ENCODE data around the gene JAML.
A peak's percentile ranks its signal among the peaks of the same experiment; 100 is the strongest.

Gene JAML

GRCh38 chr11:118215262-118215661 lies 9.5 kb downstream of the JAML start:
- peak; percentile 67 for DNase-seq

- DNase-seq, result no peak
These were observed 10.4 kb downstream of the JAML start for GRCh38 chr11:118214210-118214914.

- no peak for DNase-seq
These were observed 11.0 kb downstream of the JAML start for GRCh38 chr11:118213781-118214180.

- no peak for DNase-seq
These were observed 11.6 kb downstream of the JAML start for GRCh38 chr11:118213201-118213600.

GRCh38 chr11:118212781-118213191 lies 12.0 kb downstream of the JAML start:
- no peak for DNase-seq

- no peak for DNase-seq
These were observed 12.6 kb downstream of the JAML start for GRCh38 chr11:118212131-118212725.

GRCh38 chr11:118211006-118211405 lies 13.8 kb downstream of the JAML start:
- DNase-seq, result no peak

- no peak for DNase-seq
These were observed 14.5 kb downstream of the JAML start for GRCh38 chr11:118210323-118210722.

- DNase-seq, result no peak
These were observed 15.8 kb downstream of the JAML start for GRCh38 chr11:118209033-118209432.

GRCh38 chr11:118207079-118207478 lies 17.7 kb downstream of the JAML start:
- DNase-seq, result peak; percentile 59

GRCh38 chr11:118206391-118207031 lies 18.3 kb downstream of the JAML start:
- DNase-seq, result no peak

GRCh38 chr11:118205606-118206378 lies 19.0 kb downstream of the JAML start:
- no peak for DNase-seq

- DNase-seq, result peak; percentile 79
These were observed 22.0 kb downstream of the JAML start for GRCh38 chr11:118202599-118203422.

GRCh38 chr11:118201966-118202365 lies 22.8 kb downstream of the JAML start:
- DNase-seq, result no peak

- peak; percentile 72 for DNase-seq
These were observed 23.7 kb downstream of the JAML start for GRCh38 chr11:118200901-118201680.

- no peak for DNase-seq
These were observed 24.3 kb downstream of the JAML start for GRCh38 chr11:118200497-118200896.

- no peak for DNase-seq
These were observed 25.7 kb downstream of the JAML start for GRCh38 chr11:118199135-118199534.

GRCh38 chr11:118198370-118198769 lies 26.4 kb downstream of the JAML start:
- peak; percentile 85 for DNase-seq

GRCh38 chr11:118194835-118195627 lies 29.8 kb downstream of the JAML start:
- no peak for DNase-seq

- no peak for DNase-seq
These were observed 30.8 kb downstream of the JAML start for GRCh38 chr11:118193910-118194566.

Measured in activated CD4-positive, alpha-beta T cell treated with anti-CD3 and anti-CD28 coated beads, Interleukin-2, amount 50 U/mL, for 16 hours (primary cell).